ENCODE results near the gene TBC1D22B.

- TF ChIP-seq CTCF (conservative IDR thresholded peaks at IDR 0.05; ENCODE audit: low read depth, low read length) (no peak), EZH2 (IDR thresholded peaks at IDR 0.05; ENCODE audit: low read length, unreplicated experiment) (no peak)
Measured at GRCh38 chr6:37257320-37257633, 295 bp upstream of the TBC1D22B start.

Data from PC-3 (cell line).